Activated CD4-positive, alpha-beta T cell treated with anti-CD3 and anti-CD28 coated beads, Interleukin-2, amount 50 U/mL, for 1 hour (primary cell): ENCODE data around the gene ZNF618.

Experiments
- DNase-seq: peaks from one replicate; pipeline ENCODE4 v3.0.0-alpha.2; 2020

ZNF618 gene

DNA sequence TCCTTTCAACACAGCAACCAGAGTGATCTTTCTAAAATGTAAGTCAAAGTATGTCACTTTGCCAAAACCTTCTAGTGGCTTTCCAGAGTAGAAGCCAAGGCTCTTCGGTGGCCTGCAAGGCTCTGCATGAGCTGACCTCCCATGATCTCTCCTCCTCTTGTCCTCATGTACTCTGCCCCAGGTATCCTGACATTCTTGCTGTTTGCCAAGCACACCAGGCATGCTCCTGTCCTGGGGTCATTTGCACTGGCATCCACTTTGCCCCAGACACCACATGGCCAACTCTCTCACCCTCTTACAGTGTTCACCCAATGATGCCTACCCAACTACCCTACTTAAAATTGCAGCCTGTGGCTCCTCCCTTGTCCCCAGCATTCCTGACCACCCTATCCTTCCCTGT is 86.3 kb downstream of the ZNF618 start:
- no peak for DNase-seq

DNA sequence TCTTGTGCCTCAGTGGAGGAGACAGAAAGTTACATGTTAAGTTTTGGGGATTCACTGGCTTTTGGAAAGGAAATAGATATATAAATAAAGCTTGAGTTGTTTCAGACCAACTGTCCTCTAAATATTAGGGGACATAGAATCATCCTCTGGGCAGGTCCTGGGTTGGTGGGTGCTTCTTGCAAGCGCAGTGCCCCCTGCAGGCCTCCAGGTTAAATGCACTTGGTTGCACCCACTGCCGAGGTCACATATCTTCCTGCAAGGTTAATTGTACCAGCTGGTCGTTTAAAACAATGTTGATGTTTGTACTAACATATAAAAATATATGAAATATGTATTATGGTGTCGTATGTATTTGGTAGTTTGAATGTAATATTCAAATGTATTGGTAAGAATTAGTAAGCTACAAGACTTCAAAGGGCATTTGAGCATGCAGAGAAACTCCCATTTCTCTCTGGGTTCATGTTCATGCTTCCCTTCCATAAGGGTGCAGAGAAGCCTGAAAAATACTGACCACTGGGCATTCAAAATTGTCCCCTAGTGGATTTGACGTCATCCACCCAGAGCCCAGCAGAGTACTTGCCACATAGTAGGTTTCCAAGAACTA is 87.0 kb downstream of the ZNF618 start:
- DNase-seq: no peak

DNA sequence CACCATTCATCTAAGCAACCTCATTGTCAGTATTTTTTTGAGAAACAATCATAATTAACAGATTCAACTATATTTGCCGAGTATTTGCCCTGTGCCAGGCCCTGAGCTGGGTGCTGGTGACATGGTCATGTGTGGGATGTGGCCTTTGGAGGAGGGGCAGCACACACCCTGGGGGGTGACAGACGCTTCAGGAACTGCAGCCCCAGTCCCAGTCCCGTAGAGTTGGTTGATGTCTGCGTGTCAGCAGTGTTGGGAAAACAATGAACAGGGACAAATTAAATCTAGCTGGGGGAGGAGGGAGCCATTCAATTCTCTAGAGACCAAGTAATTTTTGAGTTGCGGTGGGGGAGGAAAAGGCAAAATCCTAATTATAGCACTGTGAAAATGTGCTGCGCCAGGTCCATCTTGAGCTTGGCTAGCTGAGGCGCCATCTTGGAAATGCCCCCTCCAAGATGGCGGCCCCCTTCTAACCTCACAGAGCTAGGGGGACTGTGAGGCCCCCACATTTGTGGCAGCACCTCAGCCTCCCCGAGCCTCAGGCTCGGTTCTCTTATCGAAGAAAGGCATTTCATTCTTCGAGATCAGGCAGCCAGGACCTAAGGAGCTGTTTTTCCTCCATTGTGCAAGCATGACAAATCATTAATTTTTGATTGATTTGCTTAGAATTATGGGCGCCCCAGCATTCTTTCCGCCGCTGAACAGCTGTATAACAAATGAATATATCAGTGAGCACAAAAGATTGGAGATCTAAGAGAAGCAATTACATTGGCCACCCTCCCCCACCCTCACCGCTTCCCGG is 87.8 kb downstream of the ZNF618 start:
- no peak for DNase-seq

DNA sequence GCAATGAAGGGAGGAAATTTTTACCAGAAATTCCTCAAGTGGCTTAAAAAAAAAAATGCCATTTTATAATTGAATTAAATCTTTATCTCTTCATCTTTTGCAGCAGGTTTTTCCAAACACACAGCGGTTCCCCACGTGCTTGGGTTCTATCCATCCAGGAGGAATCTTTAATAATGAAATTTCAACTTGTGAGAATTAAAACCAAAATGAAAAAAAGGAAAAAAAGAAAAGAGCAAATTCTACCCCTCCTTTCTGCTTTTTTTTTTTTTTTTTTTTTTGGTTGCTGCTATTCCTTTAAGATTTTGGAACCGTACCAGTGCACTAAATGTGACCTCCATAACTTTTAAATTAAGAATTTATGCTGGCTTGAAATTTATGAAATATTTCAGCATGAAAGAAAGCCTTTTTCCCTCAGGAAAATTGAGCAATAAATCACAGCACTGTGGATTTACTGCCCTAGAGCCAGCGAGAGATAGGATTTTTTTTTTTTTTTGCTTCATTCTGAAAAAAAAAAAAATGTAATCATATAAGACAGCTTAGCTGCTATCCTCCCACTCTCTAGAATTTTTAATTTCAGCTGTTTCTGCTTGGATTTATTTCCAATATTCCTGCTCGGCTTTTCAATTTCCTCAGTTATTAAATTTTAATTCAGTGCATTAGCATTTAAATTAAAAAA is 88.5 kb downstream of the ZNF618 start:
- DNase-seq: no peak

DNA sequence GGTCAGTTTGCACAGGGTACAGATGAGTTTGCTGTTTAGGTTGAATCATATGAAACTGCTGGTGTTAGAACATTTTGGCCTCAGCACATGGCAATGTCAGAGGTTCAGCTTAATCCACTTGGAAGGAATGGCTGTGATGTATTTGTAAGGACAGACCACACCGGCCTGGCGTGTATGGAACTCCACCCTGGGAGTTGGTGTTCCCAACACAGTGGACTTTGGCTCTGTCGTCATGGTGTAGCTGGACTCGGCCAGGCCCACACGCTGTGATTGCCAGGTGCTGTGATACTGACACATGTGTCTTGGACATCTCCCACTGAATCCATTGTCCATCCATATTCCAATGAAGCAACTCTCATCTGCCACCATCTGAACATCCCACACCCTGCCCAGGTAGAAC is 90.3 kb downstream of the ZNF618 start:
- DNase-seq: no peak

DNA sequence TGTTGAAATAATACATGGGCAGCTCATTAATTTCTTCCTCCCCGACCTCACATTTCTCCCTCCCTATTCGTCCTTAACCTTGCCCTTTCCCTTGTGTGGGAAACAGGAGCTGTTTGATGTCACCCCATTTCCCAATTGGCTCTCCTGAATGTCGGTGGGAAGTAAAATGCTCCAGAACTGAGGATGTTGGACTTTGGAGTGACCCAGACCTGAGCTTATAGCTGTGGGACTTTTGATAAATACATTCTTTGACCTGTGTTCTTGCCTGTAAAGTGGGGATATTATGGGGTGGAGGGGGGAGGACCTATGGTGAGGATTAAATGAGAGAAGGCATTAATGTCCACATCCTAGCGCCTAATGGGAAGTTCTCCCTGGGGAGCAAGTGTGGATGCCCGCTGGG is 91.3 kb downstream of the ZNF618 start:
- no peak for DNase-seq

DNA sequence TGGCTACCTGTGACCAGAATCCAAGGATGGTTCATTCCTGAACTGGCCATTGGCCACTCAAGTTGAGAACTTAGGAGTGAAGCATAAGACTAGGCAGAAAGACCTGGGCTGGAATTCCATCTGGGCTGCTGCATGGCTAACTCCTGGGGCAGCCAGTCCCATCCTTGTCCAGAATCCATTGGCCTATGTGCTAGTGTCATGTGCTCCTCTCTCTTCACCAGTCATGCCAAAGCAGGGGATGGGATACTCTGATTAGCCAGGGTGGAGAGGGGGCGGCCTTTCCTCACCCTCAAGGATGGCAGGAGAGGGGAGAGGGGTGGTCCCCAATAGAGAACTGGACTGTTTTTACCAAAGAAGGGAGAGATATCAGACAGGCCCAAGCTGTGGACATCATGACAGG is 93.2 kb downstream of the ZNF618 start:
- DNase-seq: no peak

DNA sequence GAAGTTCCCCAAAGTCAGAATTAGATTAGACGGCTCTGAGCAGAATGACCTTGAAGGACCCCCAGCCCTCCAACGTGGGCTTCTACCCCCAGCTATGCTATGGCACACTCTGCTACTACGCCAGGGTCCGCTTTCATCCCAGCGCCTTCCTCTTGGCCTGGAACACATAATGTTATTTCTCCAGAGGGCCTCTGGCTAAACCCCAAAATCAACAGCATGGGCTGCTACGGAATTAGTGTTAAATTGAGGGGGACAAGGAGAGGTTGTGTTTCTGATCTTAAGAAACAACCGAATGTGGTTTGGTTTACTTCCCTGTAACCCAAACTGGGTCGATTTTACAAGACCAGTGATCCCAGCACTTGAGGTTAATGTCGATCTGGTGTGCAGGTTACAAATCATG is 97.1 kb downstream of the ZNF618 start:
- no peak for DNase-seq

DNA sequence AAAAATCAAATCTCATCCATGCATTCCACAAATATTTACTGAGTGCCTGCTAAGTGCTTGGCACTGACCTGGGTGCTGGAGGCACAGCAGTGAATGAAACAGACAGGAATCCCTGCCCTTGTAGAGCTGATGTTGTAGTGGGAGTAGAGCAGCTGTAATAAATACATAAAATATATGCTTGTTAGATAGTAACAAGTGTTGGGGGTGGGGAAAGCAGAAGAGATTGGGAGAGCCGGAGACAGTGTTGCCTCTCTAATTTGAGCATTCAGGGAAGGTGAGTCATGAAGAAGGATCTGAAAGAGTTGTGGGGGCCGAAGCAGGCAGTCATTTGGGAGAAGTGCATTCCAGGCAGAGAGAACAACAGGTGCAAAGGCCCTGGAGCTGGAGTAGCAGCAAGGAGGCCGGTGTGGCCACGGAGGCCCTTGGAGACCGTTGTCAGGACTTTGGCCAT is 97.9 kb downstream of the ZNF618 start:
- DNase-seq: no peak

DNA sequence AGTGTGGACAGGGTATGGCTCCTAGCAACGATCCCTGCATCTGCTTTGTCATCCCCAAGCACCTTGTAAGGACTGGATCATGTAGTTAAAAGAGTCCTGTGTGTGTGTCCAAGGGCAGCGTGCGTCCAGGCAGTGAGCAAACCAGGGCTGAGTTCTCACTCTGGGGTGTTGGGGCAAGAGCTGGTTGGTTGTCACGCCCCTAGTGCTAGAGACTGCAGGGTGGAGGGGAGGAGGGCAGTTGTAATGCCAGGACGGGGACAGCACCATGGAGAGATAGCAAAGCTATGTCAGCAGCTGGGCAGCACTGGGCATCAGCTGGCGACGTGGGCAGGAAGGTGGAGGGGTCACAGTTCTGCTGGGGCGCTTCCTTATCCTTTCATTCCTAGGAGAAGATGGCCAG is 100.8 kb downstream of the ZNF618 start:
- DNase-seq: no peak

DNA sequence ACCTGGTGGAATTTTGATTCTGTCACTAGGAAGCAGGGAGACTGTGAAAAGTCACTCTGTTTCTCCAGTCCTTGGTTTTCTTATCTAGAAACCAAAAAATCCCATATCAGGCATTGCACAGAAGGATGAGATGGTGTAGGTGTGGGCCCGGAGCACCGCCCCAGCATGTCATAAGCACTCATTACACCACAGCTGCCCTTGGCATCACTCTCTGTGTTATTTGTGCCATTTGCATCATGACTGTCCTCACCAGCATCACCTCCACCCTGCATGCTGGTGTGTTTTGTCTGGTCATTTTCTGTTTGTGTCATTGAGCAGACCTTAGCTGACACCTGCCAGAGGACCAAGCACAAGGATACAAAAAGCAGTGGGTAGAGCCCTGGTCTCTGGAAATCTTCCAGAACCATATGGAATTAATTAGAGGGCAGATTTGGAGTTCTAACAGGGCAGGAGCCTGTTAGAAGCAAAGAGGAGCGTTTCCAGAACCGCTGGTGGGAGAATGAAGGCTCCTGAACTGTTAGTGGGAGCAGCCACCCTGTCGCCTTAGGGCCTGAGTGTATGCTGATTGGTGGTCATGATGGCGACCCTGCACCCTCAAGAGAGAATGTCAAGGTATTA is 102.7 kb downstream of the ZNF618 start:
- DNase-seq: no peak

DNA sequence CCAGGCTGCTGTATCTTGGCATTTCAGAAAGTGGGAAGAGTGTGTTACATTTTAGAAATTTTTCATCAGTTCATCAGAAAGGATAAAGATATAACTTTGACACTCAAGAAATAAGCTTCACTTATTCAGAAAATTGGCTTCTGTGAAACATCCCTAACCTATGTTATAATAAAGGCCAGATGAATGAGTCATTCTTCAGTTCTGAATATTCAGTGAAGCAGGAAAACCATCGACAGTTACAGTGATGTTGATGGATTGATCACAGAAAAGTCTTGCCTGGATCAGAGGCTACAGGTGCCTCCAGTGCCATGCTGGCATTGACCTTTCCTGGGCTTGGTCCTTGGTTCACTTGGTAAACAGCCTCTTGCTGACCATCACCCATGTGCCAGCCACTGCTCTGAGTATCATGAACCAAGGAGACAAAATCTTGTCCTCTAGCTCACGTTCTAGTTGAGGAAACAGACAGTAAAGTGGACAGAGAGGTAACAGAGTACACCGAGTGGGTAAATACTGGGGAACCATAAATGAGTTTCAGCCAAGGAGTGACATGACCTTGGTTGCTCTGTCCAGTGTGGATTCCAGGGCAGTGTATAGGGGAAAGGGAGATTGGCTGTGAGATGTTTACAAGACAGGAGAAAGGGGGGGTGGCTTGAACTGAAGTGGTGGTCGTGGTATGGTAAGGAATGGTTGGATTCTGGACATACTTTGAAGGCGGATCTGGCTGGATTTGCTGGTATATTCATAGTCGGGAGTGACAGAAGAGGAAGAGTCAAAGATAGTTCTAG is 103.4 kb downstream of the ZNF618 start:
- no peak for DNase-seq

DNA sequence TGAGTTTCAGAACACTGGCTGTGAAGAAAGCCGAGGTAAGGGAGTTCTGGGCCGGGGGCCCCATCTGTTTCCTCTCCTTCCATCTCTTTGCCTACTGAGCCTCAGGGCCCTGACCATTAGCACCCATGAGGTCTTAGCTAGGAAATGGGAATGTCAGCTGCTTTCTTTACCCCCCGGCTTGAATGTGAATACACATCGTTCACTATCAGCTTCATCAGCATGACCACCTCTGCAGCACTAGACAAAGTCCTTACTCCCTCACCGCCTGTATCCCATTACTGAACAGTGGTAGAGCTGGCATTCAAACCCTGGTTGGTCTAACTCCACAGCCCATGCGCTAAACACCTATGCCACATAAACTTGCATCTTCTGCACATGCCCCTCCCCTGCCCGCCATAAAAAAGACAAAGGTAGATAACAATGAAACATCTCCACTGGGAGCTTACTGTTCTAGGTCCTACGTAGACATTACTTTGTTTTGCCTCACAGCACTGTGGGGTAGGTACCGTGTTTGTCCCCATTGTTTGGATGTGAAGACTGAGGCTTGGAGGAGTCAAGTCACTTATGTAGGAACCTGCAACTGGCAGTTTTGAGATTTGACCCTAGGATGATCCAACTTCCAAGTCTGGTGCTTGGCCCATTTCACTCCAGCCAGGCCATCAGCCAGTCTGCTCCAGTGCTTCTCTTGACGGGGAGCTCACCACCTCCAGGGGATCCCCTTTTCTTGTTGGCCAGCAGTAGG is 108.7 kb downstream of the ZNF618 start:
- DNase-seq: no peak

DNA sequence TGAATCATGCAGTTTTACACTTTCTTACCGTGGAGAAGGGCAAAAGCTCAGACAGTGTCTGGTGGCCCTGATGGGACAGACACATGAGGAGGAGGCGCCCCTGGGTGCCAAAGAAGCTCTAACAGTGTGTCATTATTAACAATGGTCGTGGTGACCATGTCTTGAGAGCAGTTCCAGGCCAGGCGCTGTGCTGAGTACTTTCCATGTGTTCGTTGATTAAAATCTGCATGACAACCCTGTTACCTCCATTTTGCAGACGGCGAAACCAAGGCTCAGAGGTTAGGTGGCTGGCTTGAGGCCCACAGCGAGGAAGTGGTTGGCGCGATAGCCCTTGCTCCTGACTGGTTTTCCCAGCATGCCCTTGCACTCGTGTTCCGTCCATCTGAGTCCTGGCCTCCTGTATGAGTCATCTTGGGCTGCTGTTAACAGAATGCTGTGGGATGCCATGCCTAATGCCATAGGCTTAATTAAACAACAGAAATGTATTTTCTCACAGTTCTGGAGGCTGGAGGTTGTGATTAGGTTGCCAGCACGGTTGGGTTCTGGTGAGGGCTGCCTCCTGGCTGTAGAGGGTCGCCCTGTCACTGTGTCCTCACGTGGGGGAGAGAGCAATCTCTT is 110.0 kb downstream of the ZNF618 start:
- no peak for DNase-seq

DNA sequence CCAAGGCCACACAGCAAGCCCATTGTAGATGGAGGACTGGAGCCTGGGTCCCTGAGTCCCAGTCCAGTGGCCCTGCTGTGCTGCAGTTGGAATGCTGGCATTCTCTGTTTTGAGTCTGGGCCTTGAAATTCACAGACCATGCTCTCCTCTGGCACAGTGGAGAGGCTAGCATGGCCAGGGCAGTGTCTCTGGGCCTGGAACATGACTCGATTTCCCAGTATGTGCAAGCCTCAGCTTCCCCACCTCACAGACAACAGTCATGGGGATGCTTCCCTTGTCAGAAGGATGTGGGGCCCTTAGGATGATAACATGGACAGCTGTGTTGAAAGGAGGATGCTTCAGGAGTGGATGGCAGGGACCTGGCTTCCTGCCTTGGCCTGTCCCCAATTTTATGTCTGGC is 110.8 kb downstream of the ZNF618 start:
- no peak for DNase-seq

DNA sequence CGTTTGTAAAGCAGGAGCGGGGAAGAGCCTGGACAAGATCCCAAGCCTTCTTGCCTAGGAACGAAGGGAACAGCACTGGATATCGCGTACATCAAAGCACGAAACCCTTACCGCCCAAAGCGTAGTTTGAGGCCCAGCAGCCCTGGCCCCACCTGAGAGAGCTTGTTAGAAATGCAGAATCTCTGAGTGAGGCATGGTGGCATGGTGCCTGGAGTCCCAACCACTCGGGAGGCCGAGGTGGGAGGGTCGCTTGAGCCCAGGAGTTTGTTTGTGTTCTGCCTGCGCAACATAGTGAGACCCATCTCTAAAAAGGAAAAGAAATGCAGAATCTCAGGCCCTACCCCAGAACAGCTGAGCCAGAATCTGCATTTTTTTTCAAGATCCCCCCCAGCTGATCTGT is 111.4 kb downstream of the ZNF618 start:
- DNase-seq: no peak

DNA sequence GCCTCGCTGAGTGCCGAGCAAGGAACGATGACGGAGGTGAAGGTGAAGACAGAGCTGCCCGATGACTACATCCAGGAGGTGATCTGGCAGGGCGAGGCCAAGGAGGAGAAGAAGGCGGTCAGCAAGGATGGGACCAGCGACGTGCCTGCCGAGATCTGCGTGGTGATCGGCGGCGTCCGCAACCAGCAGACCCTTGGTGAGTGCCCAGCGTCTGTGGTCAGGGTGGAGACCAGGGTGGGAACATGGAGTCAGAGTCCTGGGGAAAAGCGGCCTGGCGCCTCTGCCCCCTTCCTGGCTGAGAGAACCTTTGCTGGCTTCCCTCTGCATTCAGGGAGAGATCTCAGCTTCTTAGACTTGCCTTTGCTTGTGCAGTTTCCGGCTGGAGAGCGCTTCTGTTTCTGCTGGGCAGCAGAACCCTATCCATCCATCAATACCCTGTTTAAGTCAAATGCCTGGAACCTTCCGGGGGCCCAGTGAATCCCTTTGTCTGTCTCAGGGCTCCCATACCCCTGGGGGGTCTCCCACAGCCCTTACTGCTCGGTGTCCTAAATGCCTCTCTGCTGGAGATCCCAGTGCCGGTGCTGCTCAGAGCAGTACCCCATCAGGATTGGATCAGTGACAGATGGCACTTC is 112.4 kb downstream of the ZNF618 start:
- DNase-seq: no peak

DNA sequence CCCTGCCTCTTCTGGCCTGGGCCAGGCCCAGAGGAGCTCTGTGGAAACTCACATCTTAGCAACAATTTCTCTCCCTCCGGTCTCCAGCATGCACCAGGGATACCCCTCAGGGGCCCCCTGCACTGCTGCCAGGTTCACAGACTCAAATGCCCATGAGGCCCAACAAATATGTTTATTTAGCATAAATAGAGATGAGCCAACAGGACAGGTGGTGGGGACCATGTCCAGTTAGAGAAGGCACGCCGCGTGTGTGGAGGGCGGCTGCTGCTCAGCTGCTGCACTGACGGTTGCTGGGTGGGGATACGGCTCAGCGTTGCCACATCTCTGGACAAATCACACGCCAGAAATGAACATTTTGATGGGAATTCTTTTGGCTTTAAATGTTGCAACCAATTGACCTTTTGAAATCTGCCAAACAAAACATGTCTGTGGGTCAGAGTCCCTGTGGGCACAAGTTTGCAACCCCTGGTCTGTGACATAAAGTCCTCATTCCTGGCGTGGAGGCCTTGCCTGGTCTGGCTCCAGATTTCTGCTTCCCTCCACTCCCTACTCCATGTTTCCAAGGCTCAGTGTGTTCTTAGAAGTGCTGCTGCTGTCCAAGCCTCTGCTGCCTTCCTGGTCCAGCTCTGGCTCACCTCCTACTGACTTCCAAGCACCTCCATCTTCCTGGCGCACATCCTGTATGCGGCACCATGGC is 113.1 kb downstream of the ZNF618 start:
- DNase-seq: no peak

DNA sequence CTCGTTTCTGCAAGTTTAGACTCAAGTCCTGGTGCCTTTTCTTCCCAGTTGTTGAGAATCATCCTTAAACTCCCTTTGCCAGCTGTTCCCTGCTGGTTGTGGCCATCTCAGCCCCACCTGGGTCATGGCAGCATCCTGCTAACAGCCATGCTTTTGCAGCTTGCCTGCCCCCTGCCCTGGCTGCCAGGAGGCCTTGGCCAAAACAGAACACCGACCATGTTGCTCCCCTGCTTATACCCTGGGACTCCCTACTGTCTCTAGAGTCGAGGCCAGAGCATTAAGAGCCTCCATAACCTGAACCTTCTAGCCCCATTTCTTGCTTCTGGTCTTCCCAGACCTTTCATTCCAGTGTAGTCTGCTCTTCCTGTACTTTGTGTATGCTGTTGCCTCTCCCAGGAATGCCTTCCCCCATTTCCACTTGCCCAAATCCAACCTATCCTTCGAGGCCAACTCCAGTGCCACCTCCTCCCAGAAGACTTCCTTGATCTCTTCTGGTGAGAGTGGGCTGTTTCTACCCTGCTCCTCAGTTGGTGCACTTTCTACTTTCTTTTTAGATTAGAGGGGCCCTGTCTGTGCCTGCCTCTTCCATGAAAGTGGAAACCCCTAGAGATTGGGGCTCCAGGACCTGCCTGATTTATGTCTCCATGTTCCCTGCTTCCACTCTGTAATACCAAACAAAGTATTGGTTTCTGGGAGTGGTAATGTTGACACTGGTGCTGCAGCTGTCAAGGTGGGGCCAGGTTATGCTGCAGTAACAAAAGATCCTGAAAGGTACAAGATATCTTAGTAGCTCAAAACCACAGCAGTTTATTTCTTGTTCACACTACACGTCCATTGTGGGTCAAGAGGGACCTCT is 113.8 kb downstream of the ZNF618 start:
- no peak for DNase-seq

DNA sequence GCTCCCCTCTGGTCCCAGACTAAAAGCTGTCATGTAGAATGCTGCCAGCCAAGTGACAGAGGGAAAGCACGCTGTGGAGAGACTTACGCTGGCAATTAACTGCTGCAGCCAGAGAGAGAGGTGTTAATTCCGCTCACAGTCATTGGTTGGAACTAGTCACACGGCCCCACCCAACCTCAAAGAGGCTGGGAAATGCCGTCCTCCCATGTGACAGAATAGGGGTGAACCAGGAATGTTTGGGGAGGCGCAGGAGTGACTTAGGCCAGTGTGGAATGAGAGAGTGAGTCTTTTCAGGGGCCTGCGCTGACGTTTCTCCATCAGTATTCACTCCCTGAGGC is 114.4 kb downstream of the ZNF618 start:
- DNase-seq: no peak
